ENCODE results near the gene SH2D6.

- no peak for TF ChIP-seq GATA2 (CRISPR knock-in tag; IDR thresholded peaks at IDR 0.05)
- no peak for TF ChIP-seq EZH2phosphoT487 (IDR thresholded peaks at IDR 0.05; ENCODE audit: borderline replicate concordance, low read depth)
- no peak for TF ChIP-seq USF1 (IDR thresholded peaks at IDR 0.05; ENCODE audit: borderline replicate concordance, low read depth)
- TF ChIP-seq POLR2AphosphoS5 (IDR thresholded peaks at IDR 0.05; ENCODE audit: low read depth, low read length) = no peak
- no peak for TF ChIP-seq EP300 (IDR thresholded peaks at IDR 0.05; ENCODE audit: borderline replicate concordance in 1 of 2, low read depth in 1 of 2, low read length in 1 of 2)
- no peak for TF ChIP-seq JUND (IDR thresholded peaks at IDR 0.05)
- no peak for TF ChIP-seq CTCF (IDR thresholded peaks at IDR 0.05)
- TF ChIP-seq RAD21 (IDR thresholded peaks at IDR 0.05; ENCODE audit: low read length) = no peak
- no peak for TF ChIP-seq TCF12 (IDR thresholded peaks at IDR 0.05)
- no peak for TF ChIP-seq REST (IDR thresholded peaks at IDR 0.05; ENCODE audit: low read depth, low read length)
- no peak for TF ChIP-seq SIN3A (IDR thresholded peaks at IDR 0.05; ENCODE audit: borderline replicate concordance, low read depth, low read length)
- TF ChIP-seq CHD2 (IDR thresholded peaks at IDR 0.05; ENCODE audit: low read length, partially characterized antibody) = no peak
- TF ChIP-seq USF2 (IDR thresholded peaks at IDR 0.05; ENCODE audit: borderline replicate concordance, low read depth, low read length) = no peak
- TF ChIP-seq NRF1 (IDR thresholded peaks at IDR 0.05; ENCODE audit: low read depth, low read length) = no peak
Observed at GRCh38 chr2:85458601-85459563, 40.4 kb downstream of the SH2D6 start.

All from SK-N-SH (cell line).